SIG-M5 (cell line): ENCODE measurements around the gene SLC13A4.
"Not testable (repeated sequence)": the region's sequence is repeated elsewhere in the genome, so short reads cannot be mapped to it uniquely, and the experiment has no call there.

Source experiments
- DNase-seq: peaks from one replicate; lab custom pipeline; 2025; lab: John Stamatoyannopoulos, UW

SLC13A4 gene

DNA sequence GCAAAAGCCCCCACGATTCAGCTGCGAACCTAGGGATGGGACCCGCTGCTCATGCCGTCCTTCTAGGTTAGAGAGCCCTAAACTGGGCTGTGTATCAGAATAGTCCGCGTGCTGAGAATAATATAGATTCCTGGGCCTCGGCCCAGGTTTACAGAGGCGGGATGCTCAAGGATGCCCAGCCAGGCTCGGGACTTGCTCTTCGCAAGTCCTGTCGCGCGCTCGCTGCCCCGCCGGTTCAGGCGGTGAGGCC lies 65.9 kb downstream of the SLC13A4 start:
- no peak for DNase-seq

DNA sequence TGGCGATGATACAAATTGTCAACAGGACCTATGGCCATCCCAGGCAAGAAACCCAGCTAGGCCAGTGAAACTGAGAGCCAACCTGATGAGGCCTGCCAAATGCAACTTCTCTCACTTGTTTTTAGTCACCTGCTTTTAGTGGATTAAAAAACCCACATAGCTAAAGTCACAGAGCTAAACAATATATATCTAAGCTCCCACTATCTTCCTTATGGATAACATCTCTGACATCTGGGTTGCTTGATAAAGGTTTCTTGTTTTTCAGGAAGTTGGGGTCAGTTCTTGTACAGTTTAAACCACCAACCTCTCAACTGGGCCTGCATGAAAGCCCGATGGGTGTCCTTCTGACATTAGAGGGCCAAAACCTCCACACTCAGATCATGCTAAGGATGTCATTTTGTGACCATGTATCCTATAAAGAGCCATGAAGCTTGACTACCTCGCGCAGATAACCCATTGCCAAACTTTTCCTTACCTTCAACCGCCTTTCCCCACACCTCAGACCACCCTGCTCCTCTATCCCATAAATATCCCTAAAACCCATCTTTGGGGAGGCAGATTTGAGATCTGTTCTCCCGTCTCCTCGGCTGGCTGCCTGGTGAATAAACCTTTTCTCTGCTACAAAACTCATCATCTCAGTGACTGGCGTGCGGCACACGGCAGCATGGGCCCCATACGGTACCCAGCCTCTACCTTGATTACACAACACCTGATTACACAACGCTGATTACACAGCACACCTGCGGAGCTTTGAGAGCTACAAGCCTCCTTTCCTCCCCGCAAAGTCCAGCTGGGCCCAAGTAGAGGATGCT lies 66.5 kb downstream of the SLC13A4 start:
- no peak for DNase-seq

DNA sequence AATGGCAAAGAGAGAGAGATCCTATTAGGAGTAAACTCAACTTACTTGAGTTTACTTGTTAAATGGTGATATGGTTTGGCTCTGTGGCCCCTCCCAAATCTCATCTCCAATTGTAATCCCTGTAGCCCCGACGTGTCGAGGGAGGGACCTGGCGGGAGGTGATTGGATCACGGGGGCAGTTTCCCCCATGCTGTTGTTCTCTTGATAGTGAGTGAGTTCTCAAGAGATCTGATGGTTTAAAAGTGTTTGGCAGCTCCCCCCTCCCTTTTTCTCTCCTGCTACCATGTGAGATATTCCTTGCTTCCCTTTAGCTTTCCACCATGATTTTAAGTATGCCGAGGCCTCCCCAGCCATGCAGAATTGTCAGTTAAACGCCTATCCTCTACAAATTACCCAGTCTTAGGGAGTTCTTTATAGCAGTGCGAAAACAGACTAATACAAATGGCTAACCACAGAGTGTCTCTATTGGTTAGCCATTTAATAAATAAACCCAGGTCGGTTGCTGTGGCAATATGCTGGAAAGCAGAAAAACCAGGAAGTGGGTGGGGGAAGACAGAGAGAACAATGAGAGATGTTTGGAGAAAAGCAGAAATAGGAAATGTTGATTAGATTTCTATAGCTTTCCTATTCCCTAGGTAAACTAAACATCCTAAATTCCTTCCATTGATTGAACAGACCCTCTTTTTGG lies 68.7 kb downstream of the SLC13A4 start:
- DNase-seq: no peak

DNA sequence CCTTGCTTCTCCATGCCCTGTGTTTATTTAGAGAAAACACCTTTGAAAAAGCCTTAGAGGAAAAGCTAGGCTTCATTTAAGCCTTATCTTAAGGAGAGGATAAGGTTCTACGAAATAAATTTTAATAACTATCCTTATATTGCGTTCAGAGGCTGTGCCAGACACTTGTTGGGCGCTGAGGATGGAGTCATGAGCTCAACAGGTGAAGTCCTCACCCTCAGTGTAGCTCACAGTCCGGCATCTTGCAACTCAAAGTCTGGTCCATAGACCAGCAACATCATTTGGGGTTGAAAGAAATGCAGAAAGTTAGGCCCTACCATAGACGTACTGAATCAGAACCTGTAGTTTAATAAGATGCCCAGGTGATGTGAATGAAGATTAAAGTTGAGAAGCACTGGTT lies 69.4 kb downstream of the SLC13A4 start:
- DNase-seq: no peak

GRCh38 chr7:135653340-135654080 lies 74.5 kb downstream of the SLC13A4 start:
- DNase-seq: no peak

GRCh38 chr7:135650831-135651573 lies 77.0 kb downstream of the SLC13A4 start:
- no peak for DNase-seq

DNA sequence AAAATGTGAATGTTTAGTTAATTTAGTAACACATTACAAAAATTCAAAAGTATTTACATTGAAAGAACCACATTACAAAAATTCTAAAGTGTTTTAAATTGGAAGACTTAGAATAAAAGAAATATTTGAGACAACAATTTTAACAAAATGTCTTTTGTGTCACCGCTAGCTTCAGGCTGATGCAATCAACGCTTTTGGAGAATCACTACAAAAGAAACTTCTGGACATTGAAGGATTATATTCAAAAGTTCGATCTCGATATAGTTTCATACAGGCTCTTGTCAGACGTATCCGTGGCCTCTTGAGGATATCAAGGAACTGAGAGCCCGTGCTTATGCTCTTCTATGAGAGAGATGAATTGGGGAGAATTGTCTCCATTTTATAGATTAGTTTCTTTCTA lies 79.8 kb downstream of the SLC13A4 start:
- DNase-seq: no peak

GRCh38 chr7:135647755-135648154 lies 80.2 kb downstream of the SLC13A4 start:
- no peak for DNase-seq

- DNase-seq: no peak
Observed at GRCh38 chr7:135645296-135645904, 82.6 kb downstream of the SLC13A4 start.

GRCh38 chr7:135644729-135645128 lies 83.3 kb downstream of the SLC13A4 start:
- no peak for DNase-seq

DNA sequence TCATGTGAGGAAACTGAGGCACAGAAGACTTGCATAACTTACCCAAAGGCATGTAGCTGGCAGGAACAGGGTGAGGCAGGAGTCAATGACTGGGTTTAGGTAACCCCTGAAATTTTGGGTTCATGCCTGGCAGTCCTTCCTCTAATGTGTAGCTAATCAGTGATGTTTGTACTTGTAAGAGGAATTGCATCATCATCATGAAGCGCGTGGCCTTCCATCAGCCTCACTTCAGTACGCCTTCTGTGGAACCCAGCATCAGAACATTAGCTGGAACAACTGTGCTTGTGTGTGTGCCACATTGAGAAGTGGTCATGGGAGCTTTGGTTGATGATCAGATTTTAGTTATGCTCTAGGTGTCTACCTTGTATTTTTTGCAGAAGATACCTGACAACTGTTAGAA lies 83.8 kb downstream of the SLC13A4 start:
- no peak for DNase-seq

GRCh38 chr7:135639690-135640089 lies 88.3 kb downstream of the SLC13A4 start:
- DNase-seq: not testable (repeated sequence)

- no peak for DNase-seq
Observed at GRCh38 chr7:135634191-135634878, 93.7 kb downstream of the SLC13A4 start.
